ENCODE measurements around the gene PTPRG. TPM values are rescaled to one million over a fixed set of nuclear protein-coding genes. Genes with fewer than 3 reads are reported as not detected.

Gene PTPRG
- total RNA-seq, 1 donor from 2014 or later = 77.2 TPM

- H3K4me1 Mint-ChIP-seq (ENCODE audit: unreplicated experiment) = peaks cover 16% of the 10 kb centered on the region
- peaks cover 14% of the 10 kb centered on the region for H3K36me3 Mint-ChIP-seq
- H3K27ac Mint-ChIP-seq = no peak overlapping the region
- no peaks in the 10 kb centered on the region for H3K27me3 Mint-ChIP-seq
- no peak overlapping the region for H3K4me3 Mint-ChIP-seq
- TF ChIP-seq CTCF (conservative IDR thresholded peaks at IDR 0.05) = no peak
- DNase-seq (ENCODE audit: extremely low spot score, unreplicated experiment) = no peak
- peaks cover 11% of the 10 kb centered on the region for H3K9me3 Mint-ChIP-seq
Measured at GRCh38 chr3:61569856-61570580, 8.6 kb downstream of the PTPRG start.

- no peak for TF ChIP-seq CTCF (conservative IDR thresholded peaks at IDR 0.05)
- DNase-seq (ENCODE audit: extremely low spot score, unreplicated experiment) = no peak
- no peak overlapping the region for H3K4me3 Mint-ChIP-seq
- H3K36me3 Mint-ChIP-seq = peaks cover 14% of the 10 kb centered on the region
- H3K27ac Mint-ChIP-seq = no peak overlapping the region
- peaks cover 14% of the 10 kb centered on the region for H3K4me1 Mint-ChIP-seq (ENCODE audit: unreplicated experiment)
- H3K9me3 Mint-ChIP-seq = peaks cover 12% of the 10 kb centered on the region
- H3K27me3 Mint-ChIP-seq = no peaks in the 10 kb centered on the region
Measured at GRCh38 chr3:61570813-61571212, 9.4 kb downstream of the PTPRG start.

GRCh38 chr3:61571516-61572336 is 10.4 kb downstream of the PTPRG start:
- H3K4me1 Mint-ChIP-seq (ENCODE audit: unreplicated experiment) = peaks cover 21% of the 10 kb centered on the region
- peaks cover 14% of the 10 kb centered on the region for H3K36me3 Mint-ChIP-seq
- no peak for TF ChIP-seq CTCF (conservative IDR thresholded peaks at IDR 0.05)
- no peak overlapping the region for H3K4me3 Mint-ChIP-seq
- no peaks in the 10 kb centered on the region for H3K27me3 Mint-ChIP-seq
- peaks cover 12% of the 10 kb centered on the region for H3K9me3 Mint-ChIP-seq
- no peak overlapping the region for H3K27ac Mint-ChIP-seq
- DNase-seq (ENCODE audit: extremely low spot score, unreplicated experiment) = no peak

GRCh38 chr3:61572879-61573278 is 11.5 kb downstream of the PTPRG start:
- Mint-ChIP-seq H3K4me1 (ENCODE audit: unreplicated experiment) (peaks cover 21% of the 10 kb centered on the region), H3K9me3 (peaks cover 12% of the 10 kb centered on the region)

GRCh38 chr3:61573441-61573840 is 12.1 kb downstream of the PTPRG start:
- H3K9me3 Mint-ChIP-seq = peaks cover 12% of the 10 kb centered on the region
- no peak for TF ChIP-seq CTCF (conservative IDR thresholded peaks at IDR 0.05)
- H3K4me1 Mint-ChIP-seq (ENCODE audit: unreplicated experiment) = peaks cover 21% of the 10 kb centered on the region

More at GRCh38 chr3:61572879-61573278, 11.5 kb downstream of the PTPRG start:
- DNase-seq (ENCODE audit: extremely low spot score, unreplicated experiment) = no peak
- Mint-ChIP-seq H3K27me3 (no peaks in the 10 kb centered on the region), H3K27ac (no peak overlapping the region), H3K4me3 (no peak overlapping the region), H3K36me3 (peaks cover 17% of the 10 kb centered on the region)
- no peak for TF ChIP-seq CTCF (conservative IDR thresholded peaks at IDR 0.05)

More at GRCh38 chr3:61573441-61573840, 12.1 kb downstream of the PTPRG start:
- Mint-ChIP-seq H3K36me3 (peaks cover 17% of the 10 kb centered on the region), H3K4me3 (no peak overlapping the region), H3K27ac (no peak overlapping the region), H3K27me3 (no peaks in the 10 kb centered on the region)
- DNase-seq (ENCODE audit: extremely low spot score, unreplicated experiment) = no peak

Measured in type B pancreatic cell (in vitro differentiated cells).